ENCODE measurements around the gene ATF6B.

The ATF6B gene

GRCh38 chr6:32129297-32130088 is 1.4 kb upstream of the ATF6B start:
- DNase-seq, result no peak

- no peak for DNase-seq
These were observed 778 bp upstream of the ATF6B start for GRCh38 chr6:32128751-32129296.

GRCh38 chr6:32127409-32127716 is 683 bp downstream of the ATF6B start:
- no peak for DNase-seq

- no peak for DNase-seq
These were observed 1.2 kb downstream of the ATF6B start for GRCh38 chr6:32126880-32127279.

- no peak for DNase-seq
These were observed 4.4 kb downstream of the ATF6B start for GRCh38 chr6:32123681-32124080.

GRCh38 chr6:32120573-32121059 is 7.4 kb downstream of the ATF6B start:
- DNase-seq, result no peak

GRCh38 chr6:32118782-32119628 is 9.0 kb downstream of the ATF6B start:
- peak; percentile 67 to 77 for DNase-seq

GRCh38 chr6:32117461-32117860 is 10.6 kb downstream of the ATF6B start:
- no peak for DNase-seq

GRCh38 chr6:32116674-32117073 is 11.4 kb downstream of the ATF6B start:
- DNase-seq, result peak in 1 of 2 donors; percentile 9

- DNase-seq, result no peak
These were observed 12.4 kb downstream of the ATF6B start for GRCh38 chr6:32115623-32116022.

- no peak for DNase-seq
These were observed 13.2 kb downstream of the ATF6B start for GRCh38 chr6:32114796-32115195.

GRCh38 chr6:32113386-32114352 is 14.4 kb downstream of the ATF6B start:
- DNase-seq, result peak in 1 of 2 donors; percentile 18

GRCh38 chr6:32112431-32112980 is 15.5 kb downstream of the ATF6B start:
- DNase-seq, result no peak

GRCh38 chr6:32111424-32112066 is 16.5 kb downstream of the ATF6B start:
- DNase-seq, result no peak

GRCh38 chr6:32110632-32111031 is 17.4 kb downstream of the ATF6B start:
- DNase-seq, result no peak

- DNase-seq, result no peak
These were observed 18.3 kb downstream of the ATF6B start for GRCh38 chr6:32109765-32110160.

GRCh38 chr6:32109114-32109764 is 18.8 kb downstream of the ATF6B start, which contains the start of gene TNXB:
TSS of gene TNXB (minus strand) at chr6:32109338. CDS start at chr6:32098198, 11,140 bp downstream.
- no peak for DNase-seq

- no peak for DNase-seq
These were observed 19.3 kb downstream of the ATF6B start for GRCh38 chr6:32108727-32109113.

- no peak for DNase-seq
These were observed 19.9 kb downstream of the ATF6B start for GRCh38 chr6:32108094-32108627.

- no peak for DNase-seq
These were observed 20.6 kb downstream of the ATF6B start for GRCh38 chr6:32107406-32107805.

GRCh38 chr6:32105433-32105832 is 22.6 kb downstream of the ATF6B start:
- peak in 1 of 2 donors; percentile 22 for DNase-seq

All from inflammatory macrophage treated with lipopolysaccharide for 1 hour (primary cell).